Islet of Langerhans (tissue), 1 donor: Measurements from ENCODE around the gene FOXO6.
"Not testable (repeated sequence)": the region's sequence is repeated elsewhere in the genome, so short reads cannot be mapped to it uniquely, and the experiment has no call there.

Experiments
- FAIRE-seq: peaks from one replicate; lab custom pipeline; 2011; peaks lifted over from hg19 to GRCh38; lab: Jason Lieb, UNC

FOXO6 gene

GRCh38 chr1:41329662-41330587 lies 31.3 kb upstream of the FOXO6 start:
- no peak for FAIRE-seq

- no peak for FAIRE-seq
These were observed 30.4 kb upstream of the FOXO6 start for GRCh38 chr1:41330588-41331545.

- no peak for FAIRE-seq
These were observed 29.7 kb upstream of the FOXO6 start for GRCh38 chr1:41331546-41331917.

GRCh38 chr1:41332161-41332560 lies 29.1 kb upstream of the FOXO6 start:
- FAIRE-seq: not testable (repeated sequence)

- no peak for FAIRE-seq
These were observed 28.0 kb upstream of the FOXO6 start for GRCh38 chr1:41333146-41333784.

- no peak for FAIRE-seq
These were observed 22.4 kb upstream of the FOXO6 start for GRCh38 chr1:41338820-41339219.

- no peak for FAIRE-seq
These were observed 20.4 kb upstream of the FOXO6 start for GRCh38 chr1:41340655-41341364.

GRCh38 chr1:41341365-41341683 lies 19.9 kb upstream of the FOXO6 start:
- no peak for FAIRE-seq

- FAIRE-seq: peak; percentile 61
These were observed 19.3 kb upstream of the FOXO6 start for GRCh38 chr1:41341772-41342562.

- FAIRE-seq: no peak
These were observed 18.4 kb upstream of the FOXO6 start for GRCh38 chr1:41342774-41343355.

GRCh38 chr1:41343790-41344699 lies 17.2 kb upstream of the FOXO6 start:
- FAIRE-seq: no peak

GRCh38 chr1:41344708-41345159 lies 16.5 kb upstream of the FOXO6 start:
- no peak for FAIRE-seq

GRCh38 chr1:41345434-41346075 lies 15.7 kb upstream of the FOXO6 start:
- FAIRE-seq: no peak

- no peak for FAIRE-seq
These were observed 14.0 kb upstream of the FOXO6 start for GRCh38 chr1:41347276-41347675.

- FAIRE-seq: no peak
These were observed 12.8 kb upstream of the FOXO6 start for GRCh38 chr1:41348394-41348793.

- no peak for FAIRE-seq
These were observed 11.7 kb upstream of the FOXO6 start for GRCh38 chr1:41349361-41350054.

- FAIRE-seq: no peak
These were observed 11.2 kb upstream of the FOXO6 start for GRCh38 chr1:41350055-41350378.

GRCh38 chr1:41351262-41352151 lies 9.7 kb upstream of the FOXO6 start:
- no peak for FAIRE-seq
